HG03060 (cell line): ENCODE measurements around the gene FOXC1.

Experiments
- ATAC-seq: cut with Tn5 transposase; IDR thresholded peaks from one replicate; pipeline ENCODE4 v1.9.1; 2021; ENCODE audit warnings: low read depth, moderate number of reproducible peaks; ENCODE audit not compliant: unreplicated experiment

Gene FOXC1

GRCh38 chr6:1584146-1584545 is 25.6 kb upstream of the FOXC1 start:
- ATAC-seq: no peak

GRCh38 chr6:1584996-1585668 is 24.6 kb upstream of the FOXC1 start:
- ATAC-seq: no peak

- no peak for ATAC-seq
These were observed 24.1 kb upstream of the FOXC1 start for GRCh38 chr6:1585669-1586049.

- no peak for ATAC-seq
These were observed 23.5 kb upstream of the FOXC1 start for GRCh38 chr6:1586256-1586655.

GRCh38 chr6:1586861-1587450 is 22.8 kb upstream of the FOXC1 start:
- ATAC-seq: no peak

GRCh38 chr6:1587546-1587945 is 22.2 kb upstream of the FOXC1 start:
- no peak for ATAC-seq

- ATAC-seq: no peak
These were observed 21.7 kb upstream of the FOXC1 start for GRCh38 chr6:1587977-1588376.

GRCh38 chr6:1589208-1589607 is 20.5 kb upstream of the FOXC1 start:
- no peak for ATAC-seq

GRCh38 chr6:1590580-1590979 is 19.1 kb upstream of the FOXC1 start:
- ATAC-seq: no peak

- no peak for ATAC-seq
These were observed 18.5 kb upstream of the FOXC1 start for GRCh38 chr6:1591243-1591642.

- ATAC-seq: no peak
These were observed 17.8 kb upstream of the FOXC1 start for GRCh38 chr6:1591926-1592325.

GRCh38 chr6:1592852-1593251 is 16.9 kb upstream of the FOXC1 start:
- no peak for ATAC-seq

- ATAC-seq: no peak
These were observed 16.3 kb upstream of the FOXC1 start for GRCh38 chr6:1593286-1593957.

- no peak for ATAC-seq
These were observed 15.8 kb upstream of the FOXC1 start for GRCh38 chr6:1593958-1594314.

GRCh38 chr6:1594445-1595200 is 15.1 kb upstream of the FOXC1 start:
- ATAC-seq: no peak

- no peak for ATAC-seq
These were observed 14.2 kb upstream of the FOXC1 start for GRCh38 chr6:1595271-1596087.

GRCh38 chr6:1596088-1596852 is 13.4 kb upstream of the FOXC1 start:
- ATAC-seq: no peak

- ATAC-seq: no peak
These were observed 12.5 kb upstream of the FOXC1 start for GRCh38 chr6:1597121-1597744.

GRCh38 chr6:1597924-1598323 is 11.8 kb upstream of the FOXC1 start:
- ATAC-seq: no peak
